ENCODE measurements around the gene HHLA2. TPM values are rescaled to one million over a fixed set of nuclear protein-coding genes. Genes with fewer than 3 reads are reported as not detected.
A peak's percentile ranks its signal among the peaks of the same experiment; 100 is the strongest.

Gene HHLA2
- total RNA-seq, 1 experiment from 2014 or later = 0.07 TPM

GRCh38 chr3:108389372-108389771 lies 93.0 kb downstream of the HHLA2 start:
- ATAC-seq (peak; percentile 46), DNase-seq (ENCODE audit: low spot score) (no peak)
- Mint-ChIP-seq H3K36me3 (no peaks in the 10 kb centered on the region), H3K4me1 (peaks cover 23% of the 10 kb centered on the region), H3K27me3 (ENCODE audit: low read depth) (no peaks in the 10 kb centered on the region), H3K9me3 (no peaks in the 10 kb centered on the region), H3K27ac (no peak overlapping the region), H3K4me3 (no peak overlapping the region)
- TF ChIP-seq NR1H2 (CRISPR knock-in tag; IDR thresholded peaks at IDR 0.05) (no peak), ZNF532 (CRISPR knock-in tag; IDR thresholded peaks at IDR 0.05; ENCODE audit: borderline replicate concordance) (no peak)
- ChIA-PET CTCF (no interaction called here), POLR2A (no interaction called here)

DNA sequence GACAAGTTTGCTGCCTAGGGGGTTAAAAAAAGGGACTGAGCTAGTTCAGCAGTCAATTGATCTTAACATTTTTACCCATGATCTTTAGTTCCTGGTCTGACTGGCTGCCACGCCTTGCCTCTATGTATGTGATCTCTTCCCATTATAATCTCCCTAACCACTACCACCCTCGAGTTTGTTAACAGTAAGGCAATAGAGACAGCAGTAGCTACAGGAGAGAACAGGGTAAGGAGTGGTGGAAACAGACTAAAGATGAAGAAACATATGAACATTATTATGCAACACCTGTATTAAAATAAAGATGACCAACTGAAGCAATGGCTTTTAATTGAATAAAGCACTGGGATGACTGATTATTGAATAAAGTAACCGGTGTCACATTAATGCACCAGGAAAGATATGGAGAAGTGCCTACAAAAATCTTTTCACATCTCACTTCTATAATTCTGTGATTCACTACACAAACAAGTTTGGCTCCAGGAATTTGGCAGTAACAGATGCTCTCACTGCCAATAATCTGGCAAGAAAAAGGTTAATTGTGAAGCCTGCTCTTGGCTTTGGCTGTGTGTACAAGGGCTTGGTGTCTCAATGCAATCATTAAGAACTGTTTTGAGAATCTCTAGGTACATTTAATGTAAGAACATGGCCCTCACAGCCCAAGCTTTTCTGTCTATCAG lies 95.7 kb downstream of the HHLA2 start:
- no peaks in the 10 kb centered on the region for H3K27me3 Mint-ChIP-seq (ENCODE audit: low read depth)
- no peak overlapping the region for H3K4me3 Mint-ChIP-seq
- DNase-seq (ENCODE audit: low spot score) (no peak), ATAC-seq (no peak)
- H3K4me1 Mint-ChIP-seq = peaks cover 29% of the 10 kb centered on the region
- TF ChIP-seq CDX4 (CRISPR knock-in tag; IDR thresholded peaks at IDR 0.05; ENCODE audit: borderline replicate concordance) (no peak), ZSCAN18 (CRISPR knock-in tag; IDR thresholded peaks at IDR 0.05) (no peak)
- TF ChIP-seq, protein P1, sequence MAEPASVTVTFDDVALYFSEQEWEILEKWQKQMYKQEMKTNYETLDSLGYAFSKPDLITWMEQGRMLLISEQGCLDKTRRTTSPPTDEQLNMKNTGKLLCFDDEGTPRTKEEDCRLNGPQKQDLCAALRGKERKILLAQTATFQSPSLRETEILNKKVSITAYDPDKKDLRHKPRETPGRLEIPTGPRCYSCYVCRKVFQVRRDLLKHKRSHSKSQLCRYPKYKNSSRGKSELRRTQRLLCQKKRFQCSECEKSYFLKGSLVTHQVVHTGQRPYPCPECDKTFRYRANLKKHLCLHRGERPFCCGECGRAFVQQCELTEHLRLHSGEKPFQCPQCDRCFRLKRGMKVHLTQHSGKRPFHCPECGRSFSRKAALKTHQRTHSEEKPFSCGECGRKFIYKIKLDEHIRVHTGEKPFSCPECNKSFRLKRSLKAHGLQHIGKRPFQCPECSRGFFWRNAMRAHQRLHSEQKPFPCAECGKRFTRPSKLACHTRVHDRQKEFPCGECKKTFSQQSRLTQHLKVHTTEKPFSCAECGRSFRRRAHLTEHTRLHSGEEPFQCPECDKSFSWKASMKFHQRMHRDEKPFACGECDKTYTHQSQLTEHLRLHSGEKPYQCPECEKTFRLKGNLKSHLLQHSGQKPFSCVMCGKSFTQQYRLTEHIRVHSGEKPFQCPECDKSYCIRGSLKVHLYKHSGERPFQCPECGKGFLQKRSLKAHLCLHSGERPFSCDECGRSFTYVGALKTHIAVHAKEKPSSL (CRISPR knock-in tag; conservative IDR thresholded peaks at IDR 0.05) = no peak
- ChIA-PET POLR2A (no interaction called here), CTCF (no interaction called here)
- H3K27ac Mint-ChIP-seq = no peak overlapping the region
- H3K36me3 Mint-ChIP-seq = no peaks in the 10 kb centered on the region
- no peaks in the 10 kb centered on the region for H3K9me3 Mint-ChIP-seq

GRCh38 chr3:108393128-108393900 lies 97.0 kb downstream of the HHLA2 start:
- Mint-ChIP-seq H3K36me3 (no peaks in the 10 kb centered on the region), H3K9me3 (no peaks in the 10 kb centered on the region), H3K4me3 (no peak overlapping the region), H3K4me1 (peaks cover 24% of the 10 kb centered on the region), H3K27ac (no peak overlapping the region), H3K27me3 (ENCODE audit: low read depth) (no peaks in the 10 kb centered on the region)
- POLR2A ChIA-PET = no interaction called here
- CTCF ChIA-PET = no interaction called here
- DNase-seq (ENCODE audit: low spot score) = no peak
- ATAC-seq = no peak
- TF ChIP-seq TEAD1 (CRISPR knock-in tag; IDR thresholded peaks at IDR 0.05) = no peak
- TF ChIP-seq FOXJ3 (CRISPR knock-in tag; IDR thresholded peaks at IDR 0.05; ENCODE audit: borderline replicate concordance) = no peak
- no peak for TF ChIP-seq PRDM15 (CRISPR knock-in tag; IDR thresholded peaks at IDR 0.05)
- TF ChIP-seq JUN (CRISPR knock-in tag; IDR thresholded peaks at IDR 0.05) = no peak
- no peak for TF ChIP-seq SP1 (CRISPR knock-in tag; conservative IDR thresholded peaks at IDR 0.05)
- no peak for TF ChIP-seq ZBTB43 (CRISPR knock-in tag; IDR thresholded peaks at IDR 0.05)

Measured in WTC11 (cell line).